Activated CD4-positive, alpha-beta T cell treated with anti-CD3 and anti-CD28 coated beads, Interleukin-2, amount 50 U/mL, for 24 hours (primary cell): Measurements from ENCODE around the gene PDLIM3.
"Not testable (repeated sequence)": the region's sequence is repeated elsewhere in the genome, so short reads cannot be mapped to it uniquely, and the experiment has no call there.

Experiments used
- DNase-seq, 2 donors: peaks; one replicate each; pipeline ENCODE4 v3.0.0-alpha.2; 2020; ENCODE audit warnings: low read depth in 1 of 2, low spot score in 1 of 2

Gene PDLIM3

DNA sequence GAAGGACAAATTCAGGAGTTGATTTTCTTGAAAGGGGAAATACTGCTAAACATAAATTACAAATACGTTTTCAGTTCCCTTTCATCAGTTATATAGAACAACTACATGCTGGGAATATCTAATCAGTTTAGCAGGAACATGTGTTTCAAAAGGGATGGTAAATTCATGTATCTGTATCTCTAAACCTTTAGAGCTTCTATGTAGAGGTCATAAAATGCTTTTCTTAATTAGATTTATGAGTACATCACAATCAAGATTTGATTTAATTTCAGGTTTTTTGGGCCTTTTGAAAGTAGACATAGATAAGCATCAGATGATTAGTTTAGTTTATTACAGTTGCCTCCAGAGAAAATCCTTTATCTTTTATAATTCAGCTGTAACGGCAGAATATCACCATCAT, 12.9 kb downstream of the PDLIM3 start:
- no peak for DNase-seq

DNA sequence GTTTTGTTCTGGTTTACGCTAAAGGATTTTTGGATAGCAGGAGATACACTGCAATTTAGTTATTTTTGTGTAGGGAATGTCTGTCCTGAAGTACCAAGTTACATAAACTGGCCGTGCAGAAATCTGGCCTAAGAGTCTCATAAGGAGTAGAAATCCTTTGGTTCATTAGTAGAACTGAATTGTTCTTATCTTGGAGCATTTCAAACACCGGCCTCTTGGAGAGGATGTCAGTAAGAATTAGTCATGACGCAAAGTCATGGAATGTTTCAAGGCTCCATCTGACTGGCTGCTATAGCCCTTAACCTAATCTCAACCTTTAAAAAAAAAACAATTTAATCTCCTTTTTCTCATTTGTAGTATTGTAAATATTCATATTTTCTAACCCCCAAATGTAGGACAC, 15.2 kb downstream of the PDLIM3 start:
- DNase-seq: no peak

DNA sequence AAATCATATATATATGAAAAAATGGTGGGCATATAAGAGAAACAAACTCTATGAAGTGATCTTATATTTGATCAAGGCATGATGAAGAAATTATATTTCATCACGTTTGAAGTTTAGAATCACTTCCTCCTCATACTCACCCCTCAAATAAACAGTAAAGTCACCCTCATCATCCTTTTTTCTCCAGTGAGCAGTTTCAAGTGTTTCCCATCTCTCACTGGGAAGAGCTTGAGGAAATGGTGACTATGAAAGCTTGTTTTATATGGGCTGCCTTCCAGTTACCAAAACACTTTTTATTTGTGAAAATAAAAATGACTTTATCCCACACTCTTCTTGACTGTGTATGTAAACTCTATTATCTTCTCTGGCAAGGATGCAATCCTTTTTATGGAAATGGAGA, 16.8 kb downstream of the PDLIM3 start:
- no peak for DNase-seq

DNA sequence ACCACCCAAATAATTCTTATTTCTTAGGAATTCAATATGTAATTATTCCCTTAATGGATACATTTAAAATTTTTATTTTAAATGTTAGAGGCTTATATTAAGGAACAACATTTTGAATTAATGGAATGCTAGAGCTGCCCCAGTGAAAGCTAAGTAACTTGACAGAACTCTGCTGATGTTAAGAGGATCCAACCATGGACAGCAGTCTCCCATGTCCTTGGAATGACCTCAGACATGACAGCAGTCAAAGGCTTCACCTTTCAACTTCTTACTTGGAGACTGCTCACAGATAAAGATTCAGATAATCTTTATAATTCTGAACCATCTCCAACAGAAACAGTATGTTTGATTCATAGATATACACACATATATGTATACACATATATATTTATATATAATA, 17.2 kb downstream of the PDLIM3 start:
- DNase-seq: no peak

DNA sequence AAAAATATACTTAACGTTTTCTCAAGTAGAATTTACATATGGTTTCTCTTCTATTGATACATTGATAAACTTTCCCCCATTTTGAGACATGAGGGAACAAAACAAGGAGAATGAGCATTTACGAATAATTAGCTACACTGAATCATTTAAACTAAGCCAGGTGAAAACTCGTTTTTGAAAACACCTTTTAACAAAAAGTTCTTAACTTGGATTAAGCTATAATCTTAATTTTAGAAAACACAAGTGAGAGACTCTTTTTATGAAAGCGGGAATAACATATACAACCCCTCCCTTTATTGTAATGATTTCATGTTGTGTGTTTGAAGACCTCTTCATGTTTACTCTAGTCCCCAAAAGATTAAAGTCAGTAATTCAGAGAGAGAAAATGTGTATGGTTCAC, 20.1 kb downstream of the PDLIM3 start:
- DNase-seq: no peak

DNA sequence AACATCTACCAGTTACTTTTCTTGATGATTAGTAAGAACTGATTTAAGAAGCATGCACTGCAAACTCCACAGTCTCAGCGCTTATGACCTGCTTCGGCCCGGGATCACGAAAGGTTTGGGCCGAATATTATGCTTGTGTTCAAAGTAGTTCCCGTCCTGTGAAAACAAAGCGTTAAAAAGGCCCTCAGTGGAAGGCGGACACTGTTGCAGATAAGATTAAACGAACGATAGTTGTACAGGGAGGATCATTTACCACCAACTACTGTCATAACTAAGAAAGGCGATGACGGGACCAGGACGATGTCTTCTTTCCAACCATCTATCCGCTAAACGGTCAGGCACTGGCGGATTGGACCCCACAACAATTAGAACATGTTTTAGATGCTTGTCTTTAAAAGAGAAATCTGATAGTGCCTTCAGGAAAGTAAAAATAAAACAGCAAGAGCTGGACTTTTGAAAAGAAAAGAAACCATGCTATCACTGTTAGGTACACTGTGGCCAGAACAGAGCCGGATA, 21.1 kb downstream of the PDLIM3 start:
- DNase-seq: no peak

DNA sequence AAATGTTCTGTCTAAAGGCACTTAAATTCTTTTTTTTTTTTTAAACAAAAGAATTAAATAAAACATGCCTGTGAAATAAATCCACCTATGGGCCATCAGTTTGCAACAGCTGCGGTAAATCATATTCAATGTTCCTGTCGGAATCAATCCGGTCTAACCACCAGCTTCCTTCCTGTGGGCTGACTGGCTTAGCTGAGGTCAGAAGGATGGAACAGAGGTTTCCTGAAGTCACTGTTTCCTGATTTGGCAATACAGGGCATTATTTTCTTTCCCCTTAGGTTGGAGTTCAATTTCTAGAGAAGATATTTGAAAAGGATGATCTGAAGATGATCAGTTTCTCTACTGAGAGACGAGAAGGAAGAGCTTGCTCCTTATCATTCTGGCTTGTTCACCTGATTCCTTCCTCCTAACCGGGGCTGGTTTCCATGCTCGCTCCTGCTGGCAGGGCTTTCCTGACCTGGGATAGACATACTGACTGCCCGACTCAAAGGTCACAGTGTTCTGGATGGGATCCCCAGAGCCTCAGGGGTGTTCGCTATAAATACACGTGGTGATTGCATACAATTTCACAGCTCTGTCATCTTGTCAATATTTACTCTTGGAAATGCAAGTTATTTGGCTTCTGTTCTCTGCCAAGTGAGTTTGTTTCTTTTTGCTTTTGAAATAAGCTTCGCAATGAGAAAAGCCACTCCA, 21.7 kb downstream of the PDLIM3 start:
- DNase-seq: no peak

DNA sequence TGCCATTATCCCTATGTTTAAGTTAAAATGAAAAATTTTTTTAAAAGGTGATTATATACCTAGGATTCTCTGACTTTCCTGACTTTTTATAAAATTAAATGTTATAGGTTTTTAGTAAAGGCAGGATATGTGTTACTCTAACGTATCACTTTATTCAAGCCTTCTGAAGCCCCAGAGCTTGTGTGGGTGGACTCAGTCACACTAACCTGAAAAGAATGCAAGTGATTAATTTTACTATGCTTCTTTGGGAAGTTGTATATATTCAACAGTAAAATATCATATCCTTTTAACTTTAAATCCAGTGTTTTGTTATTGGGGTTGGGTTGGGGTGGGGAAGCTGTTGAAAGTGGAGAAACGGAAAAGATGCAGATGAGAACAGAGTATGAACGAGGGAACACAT, 22.8 kb downstream of the PDLIM3 start:
- no peak for DNase-seq

DNA sequence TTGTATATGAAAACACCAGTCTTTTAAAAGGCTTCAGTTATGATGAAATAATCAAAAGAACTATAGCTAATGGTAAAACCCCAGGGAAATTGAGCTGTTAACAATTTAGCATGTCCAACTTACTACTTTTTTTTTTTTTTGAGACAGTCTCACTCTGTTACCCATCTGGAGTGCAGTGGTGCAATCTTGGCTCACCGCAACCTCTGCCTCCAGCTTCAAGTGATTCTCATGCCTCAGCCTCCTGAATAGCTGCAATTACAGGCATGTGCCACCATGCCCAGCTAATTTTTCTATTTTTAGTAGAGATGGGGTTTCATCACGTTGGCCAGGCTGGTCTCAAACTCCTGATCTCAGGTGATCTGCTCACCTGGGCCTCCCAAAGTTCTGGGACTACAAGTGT, 24.1 kb downstream of the PDLIM3 start:
- not testable (repeated sequence) for DNase-seq

DNA sequence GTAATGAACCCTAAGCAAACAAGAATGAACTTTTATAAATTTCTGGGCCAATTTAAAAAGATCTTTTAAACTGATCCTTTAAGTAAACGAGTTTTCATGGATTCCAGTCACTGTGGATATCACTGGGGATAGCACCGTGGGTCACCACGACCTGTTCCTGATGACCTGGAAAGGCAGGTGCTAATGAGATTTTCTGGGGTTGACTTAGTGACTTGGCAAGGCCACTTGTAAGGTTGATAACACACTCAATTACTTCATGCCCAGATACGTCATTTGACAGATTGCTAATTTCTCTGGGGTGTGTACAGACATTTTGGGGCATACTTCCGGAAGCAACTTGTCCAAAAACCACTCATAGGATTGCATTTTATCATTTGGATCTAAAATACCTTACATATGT, 24.5 kb downstream of the PDLIM3 start:
- no peak for DNase-seq

DNA sequence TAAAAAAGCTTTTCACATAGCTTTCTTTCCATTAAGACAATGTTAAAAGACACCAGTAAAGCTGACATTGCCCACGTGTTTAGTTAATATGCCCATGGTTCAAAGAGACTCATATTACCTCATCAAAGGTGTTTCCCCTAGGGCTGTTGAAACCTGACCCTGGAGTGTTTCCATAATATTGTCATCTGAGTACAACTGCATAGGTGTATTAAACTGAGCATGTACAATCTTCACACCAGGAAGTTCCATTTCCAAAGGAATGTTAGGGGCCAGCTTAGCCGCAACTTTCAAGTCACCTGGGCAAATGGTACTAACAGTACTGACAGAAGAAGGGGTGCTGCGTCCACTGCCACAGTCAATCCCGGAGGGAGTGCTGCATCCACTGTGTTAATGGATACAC, 27.1 kb downstream of the PDLIM3 start:
- DNase-seq: no peak

DNA sequence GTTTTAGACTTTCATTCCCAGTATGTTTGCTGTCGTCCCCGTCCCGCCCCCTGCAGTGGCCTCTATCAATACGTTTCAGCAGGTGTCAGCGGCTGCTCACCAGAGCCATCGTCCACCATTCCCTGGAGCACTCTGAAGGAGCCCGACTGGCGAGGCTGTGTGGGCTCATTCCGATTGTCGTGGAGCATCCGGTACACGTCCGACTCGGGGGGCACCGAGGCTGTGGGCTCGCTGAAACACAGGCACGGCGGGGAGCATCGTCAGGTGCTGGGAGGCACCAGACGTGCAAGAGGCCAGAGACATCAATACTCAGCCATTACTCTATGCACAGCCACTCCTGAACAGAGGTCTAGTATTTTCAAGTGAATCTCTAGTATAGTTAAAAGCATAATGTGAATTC, 28.9 kb downstream of the PDLIM3 start:
- no peak for DNase-seq

DNA sequence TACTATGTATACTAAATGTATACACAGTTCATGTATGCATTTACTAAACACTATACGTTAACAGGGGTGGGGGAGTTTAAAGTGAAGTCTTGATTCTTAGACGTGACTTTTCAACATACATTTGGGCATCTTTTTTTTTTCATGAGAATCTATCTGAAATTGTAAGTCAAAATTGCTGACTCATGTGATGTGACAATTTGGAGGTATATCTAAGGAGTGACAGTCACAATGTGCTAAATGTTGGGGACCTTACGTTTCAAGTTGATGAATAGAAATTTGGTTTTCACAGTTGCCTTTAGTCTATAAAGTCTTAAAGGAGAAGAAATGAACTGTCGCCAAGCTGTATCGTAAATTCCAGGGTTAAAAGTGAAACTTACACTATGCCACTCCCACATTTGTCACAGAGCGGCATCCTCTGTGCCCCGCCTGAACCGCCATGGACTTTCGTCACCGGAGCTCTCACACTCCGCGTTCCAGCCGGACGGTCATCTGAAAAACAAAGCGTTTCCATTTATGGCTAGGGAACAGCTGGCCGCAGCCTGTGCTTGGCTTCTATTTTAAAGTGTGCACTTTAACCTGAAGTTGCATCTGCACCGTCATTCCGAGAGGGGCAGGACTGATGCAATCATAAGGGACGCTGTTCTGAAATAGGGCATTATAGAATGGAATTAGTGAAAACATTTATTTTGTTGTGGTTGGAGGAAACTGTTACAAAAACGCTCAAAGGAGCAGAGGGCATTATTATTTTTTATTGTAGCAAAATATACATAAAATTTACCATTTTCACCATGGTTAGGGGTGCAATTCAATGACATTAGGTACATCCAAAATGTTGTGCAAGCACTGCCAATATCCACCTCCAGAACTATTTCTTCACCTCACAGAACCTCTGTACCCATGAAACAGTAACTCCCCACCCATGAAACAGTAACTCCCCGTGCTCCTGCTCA, 30.9 kb downstream of the PDLIM3 start:
- DNase-seq: no peak

DNA sequence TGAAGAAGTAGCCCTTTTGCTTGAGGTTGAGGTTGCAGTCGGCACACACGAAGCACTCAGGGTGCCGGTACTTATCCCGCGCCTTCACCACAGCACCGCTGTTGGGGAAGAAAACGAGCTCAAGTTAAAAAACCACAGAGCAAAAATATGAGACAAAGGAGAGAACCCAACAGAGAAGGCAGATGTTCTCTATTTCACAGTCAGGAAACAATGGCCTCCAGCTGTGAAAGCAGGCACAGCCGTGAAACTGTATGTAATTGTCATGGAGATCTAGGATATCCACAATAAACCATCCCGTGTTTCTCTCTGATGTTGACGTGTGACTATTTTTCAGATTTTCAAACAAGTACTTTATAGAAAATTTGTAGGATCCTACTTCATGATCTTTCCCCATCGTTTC, 32.9 kb downstream of the PDLIM3 start:
- DNase-seq: no peak

DNA sequence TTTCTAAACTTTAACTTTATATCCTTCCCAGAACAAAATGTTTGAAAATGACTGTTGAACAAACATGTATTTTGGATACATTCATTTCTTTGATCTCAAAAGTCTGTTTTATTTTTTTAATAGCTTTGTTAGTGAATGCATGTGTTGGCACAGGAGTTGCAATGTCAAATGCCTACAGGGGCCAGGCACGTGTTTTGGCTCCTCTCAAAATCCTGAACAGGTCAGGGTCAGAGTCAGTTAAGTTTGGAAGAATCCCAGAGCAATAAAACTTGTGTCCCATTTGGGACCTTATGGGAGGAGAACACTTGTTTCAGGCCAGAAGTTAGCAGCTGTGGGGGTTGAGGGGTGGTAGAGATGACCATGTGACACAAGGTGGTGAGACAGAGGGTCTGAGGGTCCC, 34.7 kb downstream of the PDLIM3 start:
- no peak for DNase-seq

DNA sequence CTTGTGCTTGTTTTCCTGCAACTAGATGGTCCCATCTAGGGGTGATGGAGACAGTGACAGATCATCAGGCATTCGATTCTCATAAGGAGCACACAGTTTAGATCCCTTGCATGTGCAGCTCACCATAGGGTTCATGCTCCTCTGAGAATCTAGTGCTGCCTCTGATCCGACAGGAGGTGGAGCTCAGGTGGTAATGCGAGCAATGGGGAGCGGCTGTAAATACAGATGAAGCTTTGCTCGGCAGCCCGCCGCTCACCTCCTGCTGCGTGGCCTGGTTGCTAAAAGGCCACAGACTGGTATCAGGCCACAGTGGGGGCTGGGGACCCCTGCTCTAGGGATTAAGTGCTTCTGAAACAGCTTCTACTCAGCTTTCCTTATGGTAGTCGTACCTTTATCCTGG, 35.3 kb downstream of the PDLIM3 start:
- DNase-seq: no peak

DNA sequence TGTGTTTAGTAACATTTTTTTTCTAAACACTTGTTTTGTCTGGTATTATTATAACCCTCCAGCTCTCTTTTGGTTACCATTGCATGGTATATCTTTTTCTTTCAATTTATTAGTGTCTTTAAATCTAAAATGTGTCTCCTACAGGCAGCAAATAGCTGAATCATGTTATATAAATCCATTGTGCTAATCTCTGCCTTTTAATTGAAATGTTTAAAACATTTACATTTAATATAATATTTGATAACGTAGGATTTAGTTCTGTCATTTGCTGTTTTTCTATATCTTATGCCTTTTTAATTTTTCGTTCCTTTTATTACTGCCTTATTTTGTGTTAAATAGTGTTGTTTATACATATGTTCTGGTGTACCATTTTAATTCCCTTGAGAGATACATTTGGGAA, 46.7 kb downstream of the PDLIM3 start:
- DNase-seq: no peak

DNA sequence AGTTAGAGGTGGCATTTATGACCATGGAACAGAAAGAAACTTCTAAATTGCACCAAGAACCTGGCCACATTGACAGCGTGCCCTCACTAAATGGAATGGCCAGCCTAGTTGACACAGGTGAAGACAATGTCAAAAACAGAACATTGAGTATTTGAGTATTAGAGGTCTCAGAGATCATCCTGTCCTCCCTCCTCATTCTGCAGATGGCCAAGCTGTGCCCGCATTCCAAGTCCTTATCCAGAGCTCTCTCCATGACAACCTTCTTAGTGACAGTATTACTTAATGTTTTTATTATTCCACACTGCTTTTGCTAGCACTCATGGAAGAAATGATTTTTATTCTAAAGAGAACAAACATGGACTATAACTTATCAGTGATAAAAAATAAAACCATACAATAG, 53.9 kb downstream of the PDLIM3 start:
- DNase-seq: no peak

DNA sequence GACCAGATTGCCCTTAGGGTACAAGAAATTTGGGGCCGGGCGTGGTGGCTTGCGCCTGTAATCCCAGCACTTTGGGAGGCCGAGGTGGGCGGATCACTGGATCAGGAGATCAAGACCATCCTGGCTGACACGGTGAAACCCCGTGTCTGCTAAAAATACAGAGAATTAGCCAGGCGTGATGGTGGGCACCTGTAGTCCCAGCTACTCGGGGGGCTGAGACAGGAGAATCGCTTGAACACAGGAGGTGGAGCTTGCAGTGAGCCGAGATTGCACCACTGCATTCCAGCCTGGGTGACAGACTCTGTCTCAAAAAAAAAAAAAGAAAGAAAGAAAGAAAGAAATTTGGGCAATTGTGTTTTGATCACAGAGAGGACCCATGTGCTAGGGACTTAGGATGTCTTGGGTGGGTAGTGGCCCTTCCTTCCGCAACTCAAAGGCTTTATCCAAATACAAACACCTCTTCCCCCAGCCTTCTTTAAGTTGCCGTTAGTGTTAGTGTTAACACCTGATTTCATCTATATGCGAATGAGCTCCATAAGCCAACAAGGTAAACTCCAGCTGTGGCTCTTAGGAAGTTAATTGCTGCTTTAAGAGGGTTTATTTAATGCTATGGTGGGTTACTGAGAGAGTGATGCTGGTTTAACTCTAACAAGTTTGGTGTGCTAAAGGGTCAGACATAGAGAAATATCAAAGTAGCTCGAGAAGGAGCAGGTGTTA, 55.1 kb downstream of the PDLIM3 start:
- DNase-seq: no peak

DNA sequence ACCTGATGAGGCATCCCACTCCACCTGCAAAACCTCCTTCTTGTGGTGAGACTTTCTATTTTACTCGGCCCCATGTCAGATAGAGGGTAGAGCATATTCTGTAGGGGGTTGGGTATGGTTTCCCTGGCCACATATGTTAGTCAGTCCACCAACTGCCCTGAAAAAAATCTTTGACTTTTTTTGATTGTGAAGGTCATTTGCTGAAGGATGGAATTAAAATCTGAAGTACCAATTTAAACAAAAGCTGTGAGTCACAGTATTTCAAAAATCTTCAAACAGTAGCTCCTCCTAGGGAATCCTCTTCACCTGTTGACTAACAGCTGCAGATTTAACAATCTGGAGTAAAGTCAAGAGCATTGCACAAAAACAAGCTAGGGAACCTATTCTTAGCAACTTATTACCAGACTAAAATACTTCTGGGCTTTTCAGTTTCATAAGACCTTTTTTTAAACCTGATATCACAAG, 55.8 kb downstream of the PDLIM3 start:
- no peak for DNase-seq

DNA sequence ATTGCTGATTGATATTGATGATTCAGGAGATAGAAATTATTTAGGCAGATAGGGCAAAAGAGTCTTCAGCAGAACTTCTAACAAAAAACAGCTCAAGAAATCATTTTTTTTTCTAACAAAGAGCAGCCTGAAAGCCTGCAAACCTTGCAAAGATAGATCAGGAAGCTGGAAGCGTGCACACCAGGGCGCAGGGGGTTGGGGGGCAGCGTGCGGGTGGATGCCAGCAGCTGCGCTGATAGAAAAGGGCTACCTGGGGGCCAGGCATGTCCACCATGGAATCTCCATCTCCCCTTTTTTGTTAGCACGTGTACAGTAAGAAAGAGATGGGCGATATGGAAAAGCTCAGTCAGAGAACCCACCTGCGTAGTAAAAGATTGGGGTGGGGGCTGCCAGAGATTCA, 62.1 kb downstream of the PDLIM3 start:
- DNase-seq: no peak

DNA sequence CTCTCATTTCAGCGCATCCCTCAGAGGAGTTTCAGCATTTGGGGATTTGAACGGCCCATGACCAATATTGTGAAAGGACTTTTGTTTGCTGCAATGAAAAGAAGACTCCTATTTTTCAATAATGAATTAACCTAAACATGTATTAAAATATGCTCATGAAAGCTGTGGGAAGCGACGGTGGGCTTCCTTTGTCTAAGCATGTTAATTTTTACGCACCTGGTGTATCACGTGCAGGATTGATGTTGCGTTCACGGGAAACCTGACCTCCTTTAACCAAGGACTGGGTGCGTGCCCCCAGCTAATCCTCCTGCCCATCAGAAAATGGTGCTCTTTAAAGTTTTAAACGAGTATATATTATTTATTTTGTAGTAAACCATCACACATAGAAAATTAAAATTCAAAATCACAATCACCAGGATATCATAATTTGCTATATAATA, 63.2 kb downstream of the PDLIM3 start:
- DNase-seq: no peak
